BJ (cell line): ENCODE data around the gene MVD. TPM values are rescaled to one million over a fixed set of nuclear protein-coding genes. Genes with fewer than 3 reads are reported as not detected.

Experiments
- CTCF ChIA-PET: fragments of 350-600 bp; formaldehyde crosslinking; extraction: SDS; loops from one replicate; lab custom pipeline; 2021; ENCODE audit warnings: antibody characterized with exemption, inconsistent platforms; lab: Yijun Ruan, JAX
- POLR2A ChIA-PET: fragments of 300-600 bp; sonication (Branson Sonifier 250); formaldehyde crosslinking; extraction: SDS; loops from one replicate; lab custom pipeline; 2021; ENCODE audit warnings: antibody characterized with exemption; lab: Charles Lee
- DNase-seq: peaks from one replicate; pipeline ENCODE4 v3.0.0-alpha.2; 2011; ENCODE audit warnings: low read depth
- H3K27me3 ChIP-seq: 2 replicates; pipeline ENCODE4 v1.6.0; 2011; ENCODE audit warnings: low read length; ENCODE audit not compliant: control insufficient read depth, insufficient read depth
- H3K36me3 ChIP-seq: 2 replicates; pipeline ENCODE4 v1.5.1; 2011; ENCODE audit warnings: low read length; ENCODE audit not compliant: control insufficient read depth, insufficient read depth
- H3K4me3 ChIP-seq: 2 replicates; pipeline ENCODE4 v1.5.1; 2011; ENCODE audit warnings: low read depth, mild to moderate bottlenecking, control low read depth, low read length
- CTCF ChIP-seq: IDR thresholded peaks from 2 replicates; pipeline ENCODE4 v1.5.1; 2011; ENCODE audit warnings: low read depth, mild to moderate bottlenecking, control low read depth, inconsistent platforms, low read length, moderate library complexity; ENCODE audit not compliant: insufficient read depth
- polyA plus RNA-seq: library from polyadenylated mRNA; depleted of rRNA; stranded (reverse); fragments of >200 nt; gene quantifications from 2 replicates; pipeline ENCODE4 v1.2.3, GENCODE V29; 2011

The MVD gene
- polyA plus RNA-seq, 1 experiment, result 17.4 TPM

GRCh38 chr16:88703486-88704309, 40.8 kb upstream of the MVD start:
- ChIA-PET POLR2A (no interaction called here), CTCF (interaction anchor here (0.8 to 0.9 kb wide), 2 partner anchors 19 to 33 kb away, joined by 3 to 4 read pairs; no protein-coding TSS in a partner anchor)
- peaks cover 8% of the 10 kb centered on the region for H3K36me3 ChIP-seq
- no peak for TF ChIP-seq CTCF
- no peak for DNase-seq
- H3K27me3 ChIP-seq, result no peaks in the 10 kb centered on the region
- no peak overlapping the region for H3K4me3 ChIP-seq

- no peaks in the 10 kb centered on the region for H3K27me3 ChIP-seq
- peaks cover 11% of the 10 kb centered on the region for H3K36me3 ChIP-seq
- no peak for DNase-seq
- ChIA-PET CTCF (no interaction called here), POLR2A (no interaction called here)
- no peak for TF ChIP-seq CTCF
- no peak overlapping the region for H3K4me3 ChIP-seq
Measured at GRCh38 chr16:88702371-88703210, 39.7 kb upstream of the MVD start.

GRCh38 chr16:88701581-88702370, 38.9 kb upstream of the MVD start:
- DNase-seq, result no peak
- CTCF ChIA-PET, result interaction anchor here (1.2 kb wide), 1 partner anchor 15 kb away, joined by 3 read pairs; no protein-coding TSS in a partner anchor
- Histone ChIP-seq H3K27me3 (no peaks in the 10 kb centered on the region), H3K4me3 (no peak overlapping the region), H3K36me3 (peaks cover 14% of the 10 kb centered on the region)
- no peak for TF ChIP-seq CTCF
- POLR2A ChIA-PET, result no interaction called here

- DNase-seq, result no peak
- CTCF ChIA-PET, result interaction anchor here (1.2 kb wide), 1 partner anchor 14 kb away, joined by 3 read pairs; no protein-coding TSS in a partner anchor
- POLR2A ChIA-PET, result no interaction called here
- Histone ChIP-seq H3K36me3 (peaks cover 16% of the 10 kb centered on the region), H3K27me3 (no peaks in the 10 kb centered on the region), H3K4me3 (no peak overlapping the region)
- TF ChIP-seq CTCF, result no peak
Measured at GRCh38 chr16:88700636-88701482, 38.0 kb upstream of the MVD start.
